ENCODE measurements around the gene HSPB9. TPM values are rescaled to one million over a fixed set of nuclear protein-coding genes. Genes with fewer than 3 reads are reported as not detected.

The HSPB9 gene
- total and polyA plus RNA-seq, 2 of the 8 experiments (the other 6 are each of a cell fraction or from before 2014, with no cell fraction given) = 0.27 to 0.30 TPM

- Histone ChIP-seq H3K23ac (ENCODE audit: insufficient read length) (no peak overlapping the region), H2AFZ (ENCODE audit: low read length) (no peak overlapping the region), H3K27me3 (replicated peaks in 1 of 4; ENCODE audit: control insufficient read depth in 3 of 4, extremely low read depth in 1 of 4, insufficient read depth in 3 of 4, low read length in 3 of 4) (no peaks in the 10 kb centered on the region; a peak in 1 of 7 replicates), H3K56ac (replicated peaks; ENCODE audit: insufficient read length, low read depth, low read length) (no peak overlapping the region), H3K27ac (ENCODE audit: low read depth, low read length) (no peak overlapping the region), H2BK12ac (ENCODE audit: low read depth, low read length) (no peak overlapping the region), H2AK5ac (ENCODE audit: low read depth, low read length) (no peak overlapping the region), H3K4me1 (replicated peaks in 1 of 4; ENCODE audit: control insufficient read depth in 3 of 4, insufficient read depth in 4 of 4, low read length in 3 of 4) (peaks cover 0 to 13% (median 6%) of the 10 kb centered on the region in 4 experiments; a peak in 6 of 7 replicates), H3K23me2 (ENCODE audit: low read depth, low read length) (peaks cover 4% of the 10 kb centered on the region; the same call in 1 of the 2 replicates), H3K79me2 (ENCODE audit: control insufficient read depth in 1 of 2, insufficient read depth in 2 of 2, low read length in 2 of 2) (no peaks in the 10 kb centered on the region), H3K14ac (ENCODE audit: insufficient read length) (no peak overlapping the region), H2BK120ac (replicated peaks; ENCODE audit: low read depth, low read length) (no peak overlapping the region), H4K5ac (ENCODE audit: insufficient read length, low read depth, low read length) (no peak overlapping the region), H3K18ac (ENCODE audit: extremely low read depth, low read length) (no peak overlapping the region), H4K20me1 (replicated peaks in 1 of 2; ENCODE audit: control insufficient read depth in 1 of 2, insufficient read depth in 2 of 2, low read length in 2 of 2) (no peaks in the 10 kb centered on the region), H2BK20ac (ENCODE audit: low read length) (no peak overlapping the region), H3K9ac (replicated peaks in 1 of 4; ENCODE audit: extremely low read depth in 1 of 4, low read depth in 3 of 4, low read length in 3 of 4) (no peak overlapping the region), H3K9me3 (ENCODE audit: insufficient read depth in 2 of 2, low read depth in 1 of 2, low read length in 1 of 2) (no peaks in the 10 kb centered on the region), H2BK5ac (ENCODE audit: low read depth, low read length) (no peak overlapping the region), H3K4me3 (ENCODE audit: extremely low read depth in 1 of 4, insufficient read depth in 2 of 4, low read depth in 3 of 4, low read length in 4 of 4) (no peak overlapping the region), H2BK15ac (ENCODE audit: low read length) (no peak overlapping the region), H4K91ac (replicated peaks; ENCODE audit: insufficient read length, low read length) (no peak overlapping the region), H3K4me2 (ENCODE audit: insufficient read depth in 1 of 2, low read depth in 2 of 2, low read length in 2 of 2) (no peak overlapping the region), H3K4ac (replicated peaks; ENCODE audit: insufficient read length, low read depth, low read length) (no peak overlapping the region), H3K36me3 (ENCODE audit: control insufficient read depth in 2 of 4, insufficient read depth in 4 of 4, low read length in 3 of 4) (no peaks in the 10 kb centered on the region), H3K79me1 (ENCODE audit: low read depth, low read length) (no peaks in the 10 kb centered on the region), H4K8ac (ENCODE audit: extremely low read depth, insufficient read depth, low read length) (no peak overlapping the region)
- ChIA-PET POLR2A (ENCODE audit: partially characterized antibody) (interaction anchor here (1.2 to 2.2 kb wide), 4 partner anchors 12 to 83 kb away, joined by 3 to 9 read pairs (median 4); partner anchors contain the start of gene NKIRAS2), CTCF (ENCODE audit: partially characterized antibody) (interaction anchor here (0.6 to 39.4 kb wide), 12 partner anchors 13 to 426 kb away, joined by 3 to 1084 read pairs (median 4); partner anchors contain the start of genes DHX58, DNAJC7, HSPB9 and KAT2A)
- WGBS, 2 experiments (ENCODE audit: extremely low coverage in 1 of 2, insufficient coverage in 1 of 2, insufficient read length in 1 of 2, insufficient replicate concordance in 2 of 2, low coverage in 1 of 2, low lambda C conversion rate in 2 of 2, missing lambda C conversion rate in 1 of 2) = 96% methylated on average over 11 of the region's 11 CpGs; no CpG with 5 or more reads in 1 of the 2 experiments
- DNase-seq (ENCODE audit: low read depth in 1 of 2, low spot score in 2 of 2) (no peak), FAIRE-seq (no peak)
- no peak for TF ChIP-seq CHD1 (IDR thresholded peaks at IDR 0.05; ENCODE audit: low read depth, low read length)
- no peak for TF ChIP-seq TEAD4 (IDR thresholded peaks at IDR 0.05; ENCODE audit: low read depth, low read length)
- TF ChIP-seq SP4 (IDR thresholded peaks at IDR 0.05; ENCODE audit: low read length) = no peak
These were observed 19.2 kb upstream of the HSPB9 start for GRCh38 chr17:42103221-42103954.

Data from H1 (cell line).